ENCODE data around the gene AGAP1.

DNA sequence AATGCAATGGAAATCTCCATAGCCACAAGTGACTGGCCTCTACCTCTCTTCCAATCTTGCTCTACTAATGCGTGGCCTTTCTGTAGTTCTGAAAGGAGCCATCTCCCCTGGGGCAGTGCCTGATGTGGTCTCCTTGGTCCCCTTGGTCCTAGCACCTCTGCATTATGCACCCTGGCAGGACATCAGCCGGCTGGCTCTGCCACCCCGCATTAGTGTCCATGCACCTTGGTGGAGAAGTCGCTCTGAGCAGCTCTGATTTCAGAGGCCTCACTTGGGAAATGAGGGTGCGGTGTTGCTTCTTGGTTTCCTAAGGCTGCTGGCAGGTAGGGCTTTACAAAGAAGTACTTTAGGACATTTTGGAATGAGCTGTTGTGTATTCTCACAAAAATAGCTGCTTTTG lies 356.4 kb downstream of the AGAP1 start:
- TF ChIP-seq, protein P1, sequence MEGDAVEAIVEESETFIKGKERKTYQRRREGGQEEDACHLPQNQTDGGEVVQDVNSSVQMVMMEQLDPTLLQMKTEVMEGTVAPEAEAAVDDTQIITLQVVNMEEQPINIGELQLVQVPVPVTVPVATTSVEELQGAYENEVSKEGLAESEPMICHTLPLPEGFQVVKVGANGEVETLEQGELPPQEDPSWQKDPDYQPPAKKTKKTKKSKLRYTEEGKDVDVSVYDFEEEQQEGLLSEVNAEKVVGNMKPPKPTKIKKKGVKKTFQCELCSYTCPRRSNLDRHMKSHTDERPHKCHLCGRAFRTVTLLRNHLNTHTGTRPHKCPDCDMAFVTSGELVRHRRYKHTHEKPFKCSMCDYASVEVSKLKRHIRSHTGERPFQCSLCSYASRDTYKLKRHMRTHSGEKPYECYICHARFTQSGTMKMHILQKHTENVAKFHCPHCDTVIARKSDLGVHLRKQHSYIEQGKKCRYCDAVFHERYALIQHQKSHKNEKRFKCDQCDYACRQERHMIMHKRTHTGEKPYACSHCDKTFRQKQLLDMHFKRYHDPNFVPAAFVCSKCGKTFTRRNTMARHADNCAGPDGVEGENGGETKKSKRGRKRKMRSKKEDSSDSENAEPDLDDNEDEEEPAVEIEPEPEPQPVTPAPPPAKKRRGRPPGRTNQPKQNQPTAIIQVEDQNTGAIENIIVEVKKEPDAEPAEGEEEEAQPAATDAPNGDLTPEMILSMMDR (IDR thresholded peaks at IDR 0.05) = no peak
- no peak for TF ChIP-seq POLR2A (IDR thresholded peaks at IDR 0.05)
